ENCODE measurements around the gene KIF16B. TPM values are rescaled to one million over a fixed set of nuclear protein-coding genes. Genes with fewer than 3 reads are reported as not detected.

Gene KIF16B
- total and polyA plus RNA-seq, 4 donors: 5.9 to 20.3 (median 9.6) TPM

DNA sequence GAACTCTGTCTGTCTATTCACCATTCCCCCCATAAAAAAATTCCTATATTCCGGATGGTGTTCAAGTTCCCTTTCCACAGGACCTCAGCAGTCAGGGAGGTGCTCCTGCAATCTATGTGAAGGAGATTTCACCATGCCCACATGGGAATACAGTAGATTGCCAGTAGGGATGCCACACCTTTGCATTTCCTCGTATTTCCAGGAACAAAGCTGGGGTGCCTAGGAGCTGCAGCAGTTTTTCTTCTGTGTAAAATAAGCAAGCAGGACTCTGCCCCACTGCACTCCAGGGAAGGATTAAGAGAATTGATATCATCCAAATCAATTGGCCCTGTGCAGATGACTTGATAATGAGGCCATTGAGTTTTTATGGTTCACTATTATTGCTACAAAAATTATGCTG is 7.4 kb upstream of the KIF16B start:
- Histone ChIP-seq H3K4me1 (ENCODE audit: control insufficient read depth in 5 of 5, insufficient read depth in 5 of 5, low read length in 5 of 5) (peaks cover 0 to 20% (median 6%) of the 10 kb centered on the region in 5 donors), H3K27ac (ENCODE audit: low read depth in 1 of 2, low read length in 1 of 2) (no peak overlapping the region), H3K36me3 (ENCODE audit: control insufficient read depth in 4 of 4, insufficient read depth in 4 of 4, low read length in 4 of 4) (no peaks in the 10 kb centered on the region), H3K9ac (ENCODE audit: insufficient read depth in 1 of 2, low read length in 2 of 2) (no peak overlapping the region), H3K4me3 (no peak overlapping the region), H3K9me3 (ENCODE audit: control insufficient read depth in 4 of 4, insufficient read depth in 3 of 4, low read length in 3 of 4) (no peaks in the 10 kb centered on the region), H3K27me3 (ENCODE audit: control insufficient read depth in 3 of 3, insufficient read depth in 3 of 3, low read length in 2 of 3) (no peaks in the 10 kb centered on the region)
- WGBS, 2 donors: 59 to 77% methylated on average over 2 of the region's 2 CpGs
- no peak for ATAC-seq (ENCODE audit: insufficient read depth, low FRiP score)
- DNase-seq: no peak
- TF ChIP-seq, protein P1, sequence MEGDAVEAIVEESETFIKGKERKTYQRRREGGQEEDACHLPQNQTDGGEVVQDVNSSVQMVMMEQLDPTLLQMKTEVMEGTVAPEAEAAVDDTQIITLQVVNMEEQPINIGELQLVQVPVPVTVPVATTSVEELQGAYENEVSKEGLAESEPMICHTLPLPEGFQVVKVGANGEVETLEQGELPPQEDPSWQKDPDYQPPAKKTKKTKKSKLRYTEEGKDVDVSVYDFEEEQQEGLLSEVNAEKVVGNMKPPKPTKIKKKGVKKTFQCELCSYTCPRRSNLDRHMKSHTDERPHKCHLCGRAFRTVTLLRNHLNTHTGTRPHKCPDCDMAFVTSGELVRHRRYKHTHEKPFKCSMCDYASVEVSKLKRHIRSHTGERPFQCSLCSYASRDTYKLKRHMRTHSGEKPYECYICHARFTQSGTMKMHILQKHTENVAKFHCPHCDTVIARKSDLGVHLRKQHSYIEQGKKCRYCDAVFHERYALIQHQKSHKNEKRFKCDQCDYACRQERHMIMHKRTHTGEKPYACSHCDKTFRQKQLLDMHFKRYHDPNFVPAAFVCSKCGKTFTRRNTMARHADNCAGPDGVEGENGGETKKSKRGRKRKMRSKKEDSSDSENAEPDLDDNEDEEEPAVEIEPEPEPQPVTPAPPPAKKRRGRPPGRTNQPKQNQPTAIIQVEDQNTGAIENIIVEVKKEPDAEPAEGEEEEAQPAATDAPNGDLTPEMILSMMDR (IDR thresholded peaks at IDR 0.05; ENCODE audit: control extremely low read depth, extremely low read depth): no peak

- no peaks in the 10 kb centered on the region for H3K9me3 ChIP-seq (ENCODE audit: control insufficient read depth in 4 of 4, insufficient read depth in 3 of 4, low read length in 3 of 4)
- no peak overlapping the region for H3K27ac ChIP-seq (ENCODE audit: low read depth in 1 of 2, low read length in 1 of 2)
- H3K9ac ChIP-seq (ENCODE audit: insufficient read depth in 1 of 2, low read length in 2 of 2): no peak overlapping the region
- DNase-seq (peak; percentile 65 to 81 (median 81)), ATAC-seq (ENCODE audit: insufficient read depth, low FRiP score) (peak; percentile 54)
- TF ChIP-seq, protein P1 (IDR thresholded peaks at IDR 0.05; ENCODE audit: control extremely low read depth, extremely low read depth): no peak
- H3K27me3 ChIP-seq (ENCODE audit: control insufficient read depth in 3 of 3, insufficient read depth in 3 of 3, low read length in 2 of 3): no peaks in the 10 kb centered on the region
- H3K4me3 ChIP-seq: no peak overlapping the region
- WGBS, 2 donors: 42 to 67% methylated on average over 3 of the region's 3 CpGs
- peaks cover 0 to 20% (median 6%) of the 10 kb centered on the region in 5 donors for H3K4me1 ChIP-seq (ENCODE audit: control insufficient read depth in 5 of 5, insufficient read depth in 5 of 5, low read length in 5 of 5)
- no peaks in the 10 kb centered on the region for H3K36me3 ChIP-seq (ENCODE audit: control insufficient read depth in 4 of 4, insufficient read depth in 4 of 4, low read length in 4 of 4)
These were observed 6.9 kb upstream of the KIF16B start for GRCh38 chr20:16580147-16580546.

DNA sequence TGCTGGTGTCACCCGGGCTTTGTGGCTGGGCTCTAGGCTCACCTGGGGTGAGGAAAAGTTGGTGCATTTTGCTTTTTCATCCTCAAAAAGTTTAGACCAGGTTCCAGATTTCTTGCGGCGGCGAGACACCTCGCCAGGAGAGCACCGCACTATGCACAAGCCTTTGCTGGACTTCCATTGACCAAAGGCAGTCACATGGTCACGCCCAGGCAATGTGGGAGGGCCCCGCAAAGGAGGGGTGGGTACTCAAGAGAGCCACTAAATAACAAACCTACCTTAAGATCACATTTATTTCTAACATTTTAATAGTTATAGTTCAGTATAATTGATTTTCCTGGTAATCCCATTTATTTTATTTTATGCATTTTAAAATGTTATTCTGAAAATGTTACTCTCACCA is 3.0 kb upstream of the KIF16B start:
- Histone ChIP-seq H3K4me3 (no peak overlapping the region), H3K9ac (ENCODE audit: insufficient read depth in 1 of 2, low read length in 2 of 2) (no peak overlapping the region), H3K9me3 (ENCODE audit: control insufficient read depth in 4 of 4, insufficient read depth in 3 of 4, low read length in 3 of 4) (no peaks in the 10 kb centered on the region), H3K4me1 (ENCODE audit: control insufficient read depth in 5 of 5, insufficient read depth in 5 of 5, low read length in 5 of 5) (peaks cover 0 to 34% (median 8%) of the 10 kb centered on the region in 5 donors), H3K27ac (ENCODE audit: low read depth in 1 of 2, low read length in 1 of 2) (no peak overlapping the region), H3K36me3 (ENCODE audit: control insufficient read depth in 4 of 4, insufficient read depth in 4 of 4, low read length in 4 of 4) (no peaks in the 10 kb centered on the region), H3K27me3 (ENCODE audit: control insufficient read depth in 3 of 3, insufficient read depth in 3 of 3, low read length in 2 of 3) (no peaks in the 10 kb centered on the region)
- ATAC-seq (ENCODE audit: insufficient read depth, low FRiP score): no peak
- TF ChIP-seq, protein P1 (IDR thresholded peaks at IDR 0.05; ENCODE audit: control extremely low read depth, extremely low read depth): no peak
- WGBS, 2 donors: 96% methylated on average over 8 of the region's 8 CpGs
- no peak for DNase-seq
